ENCODE data around the gene MRAP2. TPM values are rescaled to one million over a fixed set of nuclear protein-coding genes. Genes with fewer than 3 reads are reported as not detected.
"Not testable (repeated sequence)": the region's sequence is repeated elsewhere in the genome, so short reads cannot be mapped to it uniquely, and the experiment has no call there.

MRAP2 gene
- total RNA-seq, 1 experiment from 2014 or later, result not detected

DNA sequence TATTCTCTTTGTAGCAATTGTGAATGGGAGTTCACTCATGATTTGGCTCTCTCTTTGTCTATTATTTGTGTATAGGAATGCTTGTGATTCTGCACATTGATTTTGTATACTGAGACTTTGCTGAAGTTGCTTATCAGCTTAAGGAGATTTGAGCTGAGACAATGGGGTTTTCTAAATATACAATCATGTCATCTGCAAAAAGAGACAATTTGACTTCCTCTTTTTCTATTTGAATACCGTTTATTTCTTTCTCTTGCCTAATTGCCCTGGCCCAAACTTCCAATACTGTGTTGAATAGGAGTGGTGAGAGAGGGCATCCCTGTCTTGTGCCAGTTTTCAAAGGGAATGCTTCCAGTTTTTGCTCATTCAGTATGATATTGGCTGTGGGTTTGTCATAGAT lies 77.8 kb downstream of the MRAP2 start:
- in situ Hi-C loops (cut with HindIII; ENCODE audit: low sequenced_read_pairs); DNase-seq (ENCODE audit: low spot score): not testable (repeated sequence)

DNA sequence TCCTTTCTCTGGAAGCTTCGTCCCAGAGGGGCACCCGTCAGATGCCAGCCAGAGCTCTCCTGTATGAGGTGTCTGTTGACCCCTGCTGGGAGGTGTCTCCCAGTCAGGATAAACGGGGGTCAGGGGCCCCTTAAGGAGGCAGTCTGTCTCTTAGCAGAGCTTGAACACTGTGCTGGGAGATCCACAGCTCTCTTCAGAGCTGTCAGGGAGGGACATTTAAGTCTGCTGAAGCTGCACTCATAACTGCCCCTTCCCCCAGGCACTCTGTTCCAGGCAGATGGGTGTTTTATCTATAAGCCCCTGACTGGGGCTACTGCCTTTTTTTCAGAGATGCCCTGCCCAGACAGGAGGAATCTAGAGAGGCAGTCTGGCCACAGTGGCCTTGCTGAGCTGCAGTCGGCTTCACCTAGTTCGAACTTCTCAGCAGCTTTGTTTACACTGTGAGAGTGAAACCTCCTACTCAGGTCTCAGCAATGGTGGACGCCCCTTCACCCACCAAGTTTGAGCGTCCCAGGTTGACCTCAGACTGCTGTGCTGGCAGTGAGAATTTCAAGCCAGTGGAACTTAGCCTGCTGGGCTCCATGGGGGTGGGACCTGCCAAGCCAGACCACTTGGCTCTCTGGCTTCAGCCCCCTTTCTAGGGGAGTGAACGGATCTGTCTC lies 81.5 kb downstream of the MRAP2 start:
- DNase-seq (ENCODE audit: low spot score); in situ Hi-C loops (cut with HindIII; ENCODE audit: low sequenced_read_pairs): not testable (repeated sequence)

DNA sequence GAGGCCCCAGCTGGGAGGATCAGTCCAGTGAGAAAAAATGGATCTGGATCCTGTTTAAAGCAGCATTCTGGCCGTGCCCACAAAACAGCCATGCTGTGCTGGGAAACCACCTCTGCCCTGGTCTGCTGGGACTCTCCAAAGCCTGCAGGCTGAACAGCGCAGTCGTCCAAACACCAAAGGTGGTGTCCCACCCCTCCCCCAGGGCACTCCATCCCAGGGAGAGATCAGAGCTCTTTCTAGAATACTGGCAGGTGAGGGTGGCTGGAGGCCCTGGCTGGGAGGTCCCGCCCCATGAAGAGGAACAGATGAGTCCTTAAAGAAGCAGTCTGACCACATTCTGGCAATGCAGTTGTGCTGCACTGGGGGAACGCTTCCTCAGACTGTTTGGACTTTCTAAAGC lies 84.6 kb downstream of the MRAP2 start:
- no peak for DNase-seq (ENCODE audit: low spot score)
- in situ Hi-C loops (cut with HindIII; ENCODE audit: low sequenced_read_pairs), result no loop called here

DNA sequence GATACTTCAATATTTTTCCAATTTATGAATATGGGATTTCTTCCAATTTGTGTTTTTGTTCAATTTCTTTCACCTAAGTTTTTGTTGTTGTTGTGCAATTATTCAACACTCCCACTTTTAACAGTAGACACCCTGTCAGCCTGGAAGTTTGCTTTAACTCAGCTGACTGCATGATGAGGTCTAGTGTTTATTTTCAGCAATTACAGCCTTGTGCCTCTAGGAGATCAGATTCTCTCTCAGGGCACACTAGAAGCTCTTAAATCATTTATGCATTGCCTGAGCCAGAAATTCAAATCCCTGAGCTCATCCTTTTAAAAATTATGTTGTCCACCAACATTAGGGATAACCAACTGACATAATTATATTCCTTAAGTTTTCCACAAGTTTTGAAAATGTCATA lies 85.7 kb downstream of the MRAP2 start:
- in situ Hi-C loops (cut with HindIII; ENCODE audit: low sequenced_read_pairs), result no loop called here
- no peak for DNase-seq (ENCODE audit: low spot score)

DNA sequence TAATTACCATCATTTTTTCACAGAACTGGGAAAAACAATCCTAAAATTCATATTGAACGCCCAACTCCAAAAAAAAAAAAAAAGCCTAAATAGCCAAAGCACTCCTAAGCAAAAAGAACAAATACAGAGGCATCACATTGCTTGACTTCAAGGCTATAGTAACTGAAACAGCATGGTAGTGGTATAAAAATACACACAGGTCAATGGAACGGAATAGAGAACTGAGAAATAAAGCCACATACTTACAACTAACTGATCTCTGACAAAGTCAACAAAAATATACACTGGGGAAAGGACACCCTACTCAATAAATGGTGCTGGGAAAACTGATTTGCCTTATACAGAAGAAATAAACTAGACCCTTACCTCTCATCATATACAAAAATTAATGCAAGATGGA lies 89.6 kb downstream of the MRAP2 start:
- in situ Hi-C loops (cut with HindIII; ENCODE audit: low sequenced_read_pairs), result no loop called here
- no peak for DNase-seq (ENCODE audit: low spot score)

DNA sequence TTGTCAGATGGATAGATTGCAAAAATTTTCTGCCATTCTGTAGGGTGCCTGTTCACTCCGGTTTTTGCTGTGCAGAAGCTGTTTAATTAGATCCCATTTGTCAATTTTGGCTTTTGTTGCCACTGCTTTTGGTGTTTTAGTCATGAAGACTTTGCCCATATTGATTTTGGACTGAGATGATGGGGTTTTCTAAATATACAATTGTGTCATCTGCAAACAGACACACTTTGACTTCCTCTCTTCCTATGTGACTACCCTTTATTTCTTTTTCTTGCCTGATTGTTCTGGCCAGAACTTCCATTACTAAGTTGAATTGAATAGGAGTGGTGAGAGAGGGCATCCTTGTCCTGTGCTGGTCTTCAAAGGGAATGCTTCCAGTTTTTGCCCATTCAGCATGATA lies 96.0 kb downstream of the MRAP2 start:
- DNase-seq (ENCODE audit: low spot score); in situ Hi-C loops (cut with HindIII; ENCODE audit: low sequenced_read_pairs): not testable (repeated sequence)

DNA sequence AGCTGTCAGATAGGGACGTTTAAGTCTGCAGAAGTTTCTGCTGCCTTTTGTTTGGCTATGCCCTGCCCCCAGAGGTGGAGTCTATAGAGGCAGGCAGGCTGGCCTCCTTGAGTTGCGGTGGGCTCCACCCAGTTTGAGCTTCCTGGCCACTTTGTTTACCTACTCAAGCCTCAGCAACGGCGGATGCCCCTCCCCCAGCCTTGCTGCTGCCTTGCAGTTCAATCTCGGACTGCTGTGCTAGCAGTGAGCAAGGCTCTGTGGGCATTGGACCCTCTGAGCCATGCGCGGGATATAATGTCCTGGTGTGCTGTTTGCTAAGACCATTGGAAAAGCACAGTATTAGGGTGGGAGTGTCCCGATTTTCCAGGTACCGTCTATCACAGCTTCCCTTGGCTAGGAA lies 99.8 kb downstream of the MRAP2 start:
- DNase-seq (ENCODE audit: low spot score); in situ Hi-C loops (cut with HindIII; ENCODE audit: low sequenced_read_pairs): not testable (repeated sequence)

DNA sequence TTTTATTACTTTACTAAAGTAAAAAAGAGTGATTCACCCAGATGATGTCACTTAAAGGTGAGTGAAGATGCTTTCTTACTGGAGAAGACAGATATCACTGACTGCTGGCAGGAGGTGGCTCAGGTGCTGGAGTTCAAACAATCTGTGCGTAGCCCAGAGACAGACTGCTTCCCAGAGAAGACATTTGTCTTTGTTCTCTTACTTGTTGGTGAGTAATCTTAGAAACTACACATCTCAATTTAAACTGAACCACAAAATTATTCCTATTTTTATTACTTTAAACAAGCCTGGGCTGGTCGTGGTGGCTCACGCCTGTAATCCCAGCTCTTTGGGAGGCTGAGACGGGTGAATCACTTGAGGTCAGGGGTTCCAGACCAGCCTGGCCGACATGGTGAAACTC lies 101.7 kb downstream of the MRAP2 start:
- no peak for DNase-seq (ENCODE audit: low spot score)
- in situ Hi-C loops (cut with HindIII; ENCODE audit: low sequenced_read_pairs), result no loop called here

DNA sequence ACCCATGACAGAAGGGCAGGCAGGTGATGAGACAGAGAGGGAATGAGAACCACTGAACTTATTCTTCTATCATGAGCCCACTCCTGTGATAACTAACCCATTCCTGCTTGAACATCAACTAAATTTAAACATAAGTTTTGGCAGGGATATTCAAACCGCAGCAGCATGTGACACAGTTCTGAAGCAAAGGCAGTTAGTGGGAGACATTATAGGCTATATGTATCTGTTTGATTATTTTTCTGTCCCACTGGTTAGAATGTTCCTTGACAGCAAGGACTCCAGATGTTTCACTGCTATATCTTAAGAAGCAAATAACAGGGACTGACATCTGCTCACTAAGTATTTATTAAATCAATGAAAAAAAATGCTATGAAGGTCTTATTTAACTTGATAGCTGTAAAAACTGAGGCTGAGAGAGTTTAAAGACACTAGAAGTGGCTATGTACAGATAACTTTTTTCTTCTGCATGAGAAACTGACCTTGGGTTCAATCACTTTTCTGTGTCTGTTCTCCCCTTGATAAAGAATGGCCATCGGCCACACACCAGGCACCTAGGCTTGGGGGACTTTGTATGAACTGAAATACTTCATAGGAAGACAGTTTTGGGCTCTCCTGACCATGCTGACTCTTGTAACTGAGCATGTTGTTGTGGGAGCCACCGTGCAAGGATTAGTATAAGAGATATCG lies 102.9 kb downstream of the MRAP2 start:
- no peak for DNase-seq (ENCODE audit: low spot score)
- in situ Hi-C loops (cut with HindIII; ENCODE audit: low sequenced_read_pairs), result no loop called here

DNA sequence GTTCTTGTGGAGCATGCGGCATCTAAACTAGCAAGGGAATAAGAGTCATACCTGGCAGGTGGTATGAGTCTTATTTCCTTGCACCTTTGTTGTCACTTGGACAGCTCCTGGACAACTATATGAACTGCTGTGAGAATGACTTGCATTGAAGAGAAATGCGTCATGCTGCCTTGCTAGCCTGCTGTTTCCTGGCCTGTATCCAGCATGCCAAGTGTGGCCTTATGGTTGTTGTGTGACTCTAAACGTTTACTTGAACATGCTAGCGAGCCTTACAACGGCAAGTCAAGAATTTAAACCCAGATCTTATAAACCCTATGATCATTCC lies 103.4 kb downstream of the MRAP2 start:
- in situ Hi-C loops (cut with HindIII; ENCODE audit: low sequenced_read_pairs), result no loop called here
- DNase-seq (ENCODE audit: low spot score), result peak; percentile 70

DNA sequence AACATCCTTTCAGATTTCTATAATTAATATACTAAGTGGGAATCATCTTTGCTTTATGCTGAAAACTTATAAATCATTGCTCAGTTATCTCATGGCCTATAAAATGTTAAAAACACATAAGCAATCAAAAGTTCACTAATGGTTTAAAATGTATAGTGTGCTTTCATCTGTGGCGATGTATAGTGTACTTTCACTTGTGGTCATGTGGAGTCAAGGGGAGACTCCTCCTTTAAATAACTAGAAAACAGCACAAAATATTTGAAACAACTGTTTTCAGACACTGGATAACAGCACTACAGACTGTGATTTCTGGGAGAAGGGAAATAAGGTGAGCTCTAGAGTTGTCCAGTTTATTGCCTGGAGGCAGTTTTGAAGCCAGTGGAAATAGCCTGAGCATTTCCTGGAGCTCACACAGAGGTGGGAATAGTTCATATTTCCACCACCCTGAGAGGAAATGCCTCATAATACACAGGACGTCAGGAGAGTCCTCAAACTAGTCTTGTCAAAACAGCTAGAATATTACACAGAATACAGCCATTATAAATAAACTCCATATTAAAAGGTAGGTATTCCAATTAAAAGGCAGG lies 104.5 kb downstream of the MRAP2 start:
- in situ Hi-C loops (cut with HindIII; ENCODE audit: low sequenced_read_pairs), result no loop called here
- DNase-seq (ENCODE audit: low spot score), result peak; percentile 34

DNA sequence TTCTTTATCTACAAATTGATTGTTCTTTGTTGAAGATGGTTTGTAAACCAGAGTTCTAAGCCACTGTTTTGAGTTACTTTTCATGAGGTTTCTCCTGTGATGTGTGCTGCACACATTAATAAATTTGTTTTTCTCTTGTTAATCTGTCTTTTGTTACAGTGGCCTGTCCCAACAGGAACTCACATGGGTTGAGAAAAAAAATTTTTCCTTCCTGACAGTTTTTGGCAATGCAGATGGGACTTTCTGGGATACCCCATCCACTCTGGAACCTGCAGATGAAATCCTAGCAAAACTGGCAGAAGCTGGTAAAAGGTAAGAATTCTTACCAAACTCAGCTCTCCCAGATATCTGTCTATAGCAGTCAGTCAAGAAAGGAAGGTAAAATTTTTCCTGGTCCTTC lies 105.7 kb downstream of the MRAP2 start:
- no peak for DNase-seq (ENCODE audit: low spot score)
- in situ Hi-C loops (cut with HindIII; ENCODE audit: low sequenced_read_pairs), result no loop called here

Other genes with a start within 250 kb of the MRAP2 start
- not detected in 2 replicates for gene RIPPLY2, start 180.4 kb upstream of the MRAP2 start, total RNA-seq (2014; rRNA removed; shearing (Covaris generic))
- gene CYB5R4, start 174.1 kb upstream of the MRAP2 start, total RNA-seq (2014; rRNA removed; shearing (Covaris generic)), result 6.6 and 7.5 TPM in 2 replicates
- gene CEP162, start 193.9 kb downstream of the MRAP2 start, total RNA-seq (2014; rRNA removed; shearing (Covaris generic)), result 6.3 and 13.1 TPM in 2 replicates